Colonic mucosa (tissue), 4 donors: ENCODE data around the gene TMED10. TPM values are rescaled to one million over a fixed set of nuclear protein-coding genes. Genes with fewer than 3 reads are reported as not detected.

ENCODE experiments used
- DNase-seq: peaks from one replicate; pipeline ENCODE4 v3.0.0-alpha.2; 2020
- H3K27ac ChIP-seq: fragments of 200-600 bp; one replicate; pipeline ENCODE4 v1.8.0; 2021
- H3K27me3 ChIP-seq: fragments of 200-600 bp; one replicate; pipeline ENCODE4 v1.8.0; 2021
- H3K36me3 ChIP-seq: fragments of 200-600 bp; one replicate; pipeline ENCODE4 v1.8.0; 2021
- H3K4me1 ChIP-seq: fragments of 200-600 bp; one replicate; pipeline ENCODE4 v1.8.0; 2021; ENCODE audit warnings: mild to moderate bottlenecking
- H3K4me3 ChIP-seq: fragments of 200-600 bp; one replicate; pipeline ENCODE4 v1.8.0; 2021
- H3K9ac ChIP-seq, 2 donors: one replicate each; pipeline ENCODE4 v1.7.0; 2013; ENCODE audit warnings: control low read depth in 2 of 2, low read depth in 2 of 2, low read length in 2 of 2
- H3K9me3 ChIP-seq: fragments of 200-600 bp; one replicate; pipeline ENCODE4 v1.8.0; 2021
- intact Hi-C: fragments of 100-400 bp; cut with DNase I; formaldehyde crosslinking; loops from one replicate; pipeline ENCODE4 v1.14.1; 2022
- total RNA-seq, 2 donors: library from RNA; stranded (reverse); fragmentation: NEBNext Ultra II Directional in 1 of 2; extraction: Animal tissue kit (Norgen Biotek cat#: 25700) in 1 of 2; gene quantifications; one replicate each; pipeline ENCODE4 v1.2.1, GENCODE V29; 2021
- TF ChIP-seq, protein P1 (sequence below): fragments of 200-600 bp; IDR thresholded peaks from one replicate; pipeline ENCODE4 v1.8.0; 2022; ENCODE audit warnings: antibody characterized with exemption, mild to moderate bottlenecking
- donor health status: healthy.
- donor health status: DM: no; HTN: no; CAD: no.
- donor health status: DM: no; HTN: no; CAD: no.

Gene TMED10
- total RNA-seq, 2 donors from 2014 or later: 387 to 432 TPM

DNA sequence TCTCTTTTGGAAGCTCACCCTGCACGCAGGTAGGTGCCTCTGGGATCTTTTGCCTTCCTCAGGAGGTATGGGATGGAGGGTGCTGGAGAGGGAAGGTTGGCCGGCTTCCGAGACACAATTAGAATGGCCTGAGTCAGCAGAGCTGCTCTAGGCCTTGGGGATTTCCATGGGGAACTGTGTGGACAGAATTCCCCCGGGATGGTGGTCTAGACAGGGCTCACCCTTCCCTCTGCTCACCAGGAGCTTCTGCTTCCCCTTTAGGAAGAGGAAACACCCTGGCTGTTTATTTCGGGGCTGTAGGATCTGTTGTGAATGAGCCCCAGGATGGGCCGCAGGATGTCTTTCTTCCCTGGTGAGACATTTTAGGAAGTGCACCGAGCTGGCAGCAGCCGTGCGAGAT lies 43.7 kb upstream of the TMED10 start:
- H3K27ac ChIP-seq: no peak overlapping the region
- H3K36me3 ChIP-seq: no peaks in the 10 kb centered on the region
- no peaks in the 10 kb centered on the region for H3K4me1 ChIP-seq
- H3K9me3 ChIP-seq: no peaks in the 10 kb centered on the region
- H3K27me3 ChIP-seq: no peaks in the 10 kb centered on the region
- intact Hi-C loops: no loop called here
- TF ChIP-seq, protein P1, sequence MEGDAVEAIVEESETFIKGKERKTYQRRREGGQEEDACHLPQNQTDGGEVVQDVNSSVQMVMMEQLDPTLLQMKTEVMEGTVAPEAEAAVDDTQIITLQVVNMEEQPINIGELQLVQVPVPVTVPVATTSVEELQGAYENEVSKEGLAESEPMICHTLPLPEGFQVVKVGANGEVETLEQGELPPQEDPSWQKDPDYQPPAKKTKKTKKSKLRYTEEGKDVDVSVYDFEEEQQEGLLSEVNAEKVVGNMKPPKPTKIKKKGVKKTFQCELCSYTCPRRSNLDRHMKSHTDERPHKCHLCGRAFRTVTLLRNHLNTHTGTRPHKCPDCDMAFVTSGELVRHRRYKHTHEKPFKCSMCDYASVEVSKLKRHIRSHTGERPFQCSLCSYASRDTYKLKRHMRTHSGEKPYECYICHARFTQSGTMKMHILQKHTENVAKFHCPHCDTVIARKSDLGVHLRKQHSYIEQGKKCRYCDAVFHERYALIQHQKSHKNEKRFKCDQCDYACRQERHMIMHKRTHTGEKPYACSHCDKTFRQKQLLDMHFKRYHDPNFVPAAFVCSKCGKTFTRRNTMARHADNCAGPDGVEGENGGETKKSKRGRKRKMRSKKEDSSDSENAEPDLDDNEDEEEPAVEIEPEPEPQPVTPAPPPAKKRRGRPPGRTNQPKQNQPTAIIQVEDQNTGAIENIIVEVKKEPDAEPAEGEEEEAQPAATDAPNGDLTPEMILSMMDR: no peak
- H3K4me3 ChIP-seq: no peak overlapping the region
- no peak overlapping the region for H3K9ac ChIP-seq
- no peak for DNase-seq

DNA sequence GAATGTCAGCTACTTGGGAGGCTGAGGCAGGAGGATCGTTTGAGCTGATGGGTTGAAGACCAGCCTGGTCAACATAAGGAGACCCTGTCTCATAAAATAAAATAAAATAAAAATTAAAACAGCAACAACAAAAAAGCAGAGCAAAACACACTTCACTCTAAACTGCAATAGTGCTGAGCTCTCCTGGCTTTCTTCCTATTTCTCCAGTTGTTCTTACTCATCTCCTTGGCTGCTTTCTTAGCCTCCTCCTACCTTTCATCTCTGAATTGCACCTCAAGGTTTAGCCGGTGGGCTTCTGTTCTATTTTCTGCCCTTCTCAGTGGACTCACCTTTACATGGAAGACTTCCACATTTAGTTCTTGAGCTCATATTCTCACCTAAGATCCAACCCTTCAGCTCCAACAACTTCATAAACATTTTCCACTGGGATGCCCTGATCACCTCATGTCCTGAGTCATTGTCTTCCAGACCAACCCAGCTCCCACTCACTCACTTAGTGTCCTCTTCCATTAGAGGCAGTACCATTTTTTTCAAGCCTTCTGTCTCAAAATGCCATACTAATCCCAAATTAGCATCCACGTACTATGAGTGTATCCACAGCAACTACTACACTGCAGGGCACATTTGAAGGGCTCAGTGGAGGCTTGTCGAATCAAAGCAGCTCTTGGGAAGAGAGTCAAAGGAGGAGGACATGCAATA lies 41.2 kb upstream of the TMED10 start:
- TF ChIP-seq, protein P1: no peak
- Histone ChIP-seq H3K27me3 (no peaks in the 10 kb centered on the region), H3K9ac (no peak overlapping the region), H3K9me3 (no peaks in the 10 kb centered on the region), H3K27ac (no peak overlapping the region), H3K36me3 (no peaks in the 10 kb centered on the region), H3K4me3 (no peak overlapping the region), H3K4me1 (no peaks in the 10 kb centered on the region)
- DNase-seq: no peak
- intact Hi-C loops: no loop called here

DNA sequence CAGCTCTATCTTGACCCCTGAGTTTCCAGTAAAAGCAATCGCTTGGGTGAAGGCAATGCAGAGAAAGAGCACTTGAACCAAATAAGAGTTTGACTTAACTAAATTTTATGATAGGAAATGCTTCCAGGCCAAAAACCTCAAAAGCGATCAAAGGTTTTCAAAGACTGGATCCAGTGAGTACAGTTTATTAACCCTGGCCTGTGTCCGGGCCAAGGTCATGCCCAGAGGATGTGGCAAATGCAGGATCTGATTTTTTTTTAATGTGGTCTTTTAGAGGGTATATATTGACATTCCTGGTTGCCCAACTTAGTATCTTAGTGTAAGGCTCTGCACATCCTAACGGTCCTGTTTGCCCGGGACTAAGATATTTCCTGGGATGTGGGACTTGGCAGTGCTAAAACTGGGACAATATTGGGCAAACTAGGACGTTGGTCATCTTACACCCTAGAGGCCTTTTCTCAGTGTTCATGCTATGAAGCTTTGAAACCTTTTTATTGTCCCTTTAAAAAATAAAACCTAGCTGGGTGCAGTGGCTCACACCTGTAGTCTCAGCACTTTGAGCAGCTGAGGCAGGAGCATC lies 40.1 kb upstream of the TMED10 start:
- Histone ChIP-seq H3K9ac (no peak overlapping the region), H3K4me1 (no peaks in the 10 kb centered on the region), H3K9me3 (no peaks in the 10 kb centered on the region), H3K27me3 (no peaks in the 10 kb centered on the region), H3K36me3 (no peaks in the 10 kb centered on the region), H3K4me3 (no peak overlapping the region), H3K27ac (no peak overlapping the region)
- no peak for DNase-seq
- TF ChIP-seq, protein P1: no peak
- intact Hi-C loops: no loop called here

DNA sequence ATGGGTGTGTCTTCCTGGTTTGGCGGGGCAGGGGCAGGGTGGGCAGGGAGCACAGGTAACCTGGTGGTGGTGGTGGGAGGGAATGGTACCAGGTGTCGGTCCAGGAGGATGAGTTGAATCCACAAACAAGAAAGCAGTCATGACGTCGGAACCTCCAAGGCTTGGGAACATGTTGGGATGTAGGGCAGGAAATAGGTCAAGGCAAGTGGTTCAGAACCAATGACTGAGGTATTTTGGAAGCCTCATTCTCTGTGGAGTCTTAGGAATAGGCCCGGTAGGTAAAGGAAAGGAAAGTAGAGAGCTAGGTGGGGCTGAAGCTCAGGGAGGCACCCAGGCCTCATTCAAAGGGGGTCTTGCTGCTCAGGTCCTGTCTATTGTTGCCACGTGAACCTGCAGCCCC lies 39.1 kb upstream of the TMED10 start:
- intact Hi-C loops: no loop called here
- Histone ChIP-seq H3K4me3 (no peak overlapping the region), H3K4me1 (no peaks in the 10 kb centered on the region), H3K9me3 (no peaks in the 10 kb centered on the region), H3K27ac (no peak overlapping the region), H3K9ac (no peak overlapping the region), H3K27me3 (no peaks in the 10 kb centered on the region), H3K36me3 (no peaks in the 10 kb centered on the region)
- TF ChIP-seq, protein P1: no peak
- no peak for DNase-seq

DNA sequence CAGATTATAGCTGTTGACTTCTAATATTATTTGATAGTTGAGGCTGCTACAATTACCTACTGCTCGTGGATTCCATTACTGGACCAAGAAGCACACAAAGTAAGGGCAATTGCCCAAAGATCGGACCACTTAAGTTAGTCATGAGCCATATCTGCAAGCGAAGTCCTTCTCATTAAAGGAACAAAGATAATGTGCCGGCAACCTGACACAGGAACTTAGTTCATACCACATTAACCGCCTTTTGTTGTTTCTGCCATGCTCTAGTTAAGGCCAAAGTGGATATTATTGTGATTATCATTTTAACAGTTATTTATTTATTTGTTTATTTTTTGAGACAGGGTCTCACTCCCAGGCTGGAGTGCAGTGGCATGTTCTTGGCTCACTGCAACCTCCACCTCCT lies 38.1 kb upstream of the TMED10 start:
- Histone ChIP-seq H3K4me1 (no peaks in the 10 kb centered on the region), H3K9me3 (no peaks in the 10 kb centered on the region), H3K27ac (no peak overlapping the region), H3K9ac (no peak overlapping the region), H3K4me3 (no peak overlapping the region), H3K36me3 (no peaks in the 10 kb centered on the region), H3K27me3 (no peaks in the 10 kb centered on the region)
- TF ChIP-seq, protein P1: no peak
- no peak for DNase-seq
- intact Hi-C loops: no loop called here
